Activated T-helper 1 cell treated with Interleukin-2 at 50 U/mL for 16 hours (primary cell): Measurements from ENCODE around the gene CUZD1.

Experiments
- DNase-seq: peaks from one replicate; pipeline ENCODE4 v3.0.0-alpha.2; 2020; ENCODE audit warnings: low read depth

Gene CUZD1

GRCh38 chr10:122854648-122855047 is 9.0 kb upstream of the CUZD1 start:
- no peak for DNase-seq

GRCh38 chr10:122853665-122854313 is 8.1 kb upstream of the CUZD1 start:
- DNase-seq, result no peak

GRCh38 chr10:122852261-122852660 is 6.6 kb upstream of the CUZD1 start:
- no peak for DNase-seq

GRCh38 chr10:122850705-122851640 is 5.3 kb upstream of the CUZD1 start:
- DNase-seq, result no peak

- DNase-seq, result no peak
Observed at GRCh38 chr10:122849900-122850605, 4.4 kb upstream of the CUZD1 start.

GRCh38 chr10:122849090-122849489 is 3.4 kb upstream of the CUZD1 start:
- DNase-seq, result no peak

GRCh38 chr10:122847782-122848604 is 2.3 kb upstream of the CUZD1 start:
- DNase-seq, result no peak

GRCh38 chr10:122844146-122844545 is 1.5 kb downstream of the CUZD1 start:
- DNase-seq, result no peak

- DNase-seq, result no peak
Observed at GRCh38 chr10:122841569-122841968, 4.1 kb downstream of the CUZD1 start.

GRCh38 chr10:122839505-122839904 is 6.2 kb downstream of the CUZD1 start:
- DNase-seq, result no peak

- no peak for DNase-seq
Observed at GRCh38 chr10:122838880-122839279, 6.8 kb downstream of the CUZD1 start.

- DNase-seq, result no peak
Observed at GRCh38 chr10:122835908-122836307, 9.7 kb downstream of the CUZD1 start.

- no peak for DNase-seq
Observed at GRCh38 chr10:122830965-122831353, 14.7 kb downstream of the CUZD1 start.

- no peak for DNase-seq
Observed at GRCh38 chr10:122830273-122830964, 15.2 kb downstream of the CUZD1 start.

GRCh38 chr10:122829454-122829853 is 16.2 kb downstream of the CUZD1 start:
- DNase-seq, result no peak

- no peak for DNase-seq
Observed at GRCh38 chr10:122828716-122829255, 16.9 kb downstream of the CUZD1 start.

GRCh38 chr10:122827302-122827701 is 18.4 kb downstream of the CUZD1 start:
- no peak for DNase-seq

GRCh38 chr10:122822973-122823690 is 22.5 kb downstream of the CUZD1 start:
- no peak for DNase-seq

- no peak for DNase-seq
Observed at GRCh38 chr10:122821808-122822207, 23.8 kb downstream of the CUZD1 start.

GRCh38 chr10:122815458-122815857 is 30.2 kb downstream of the CUZD1 start:
- no peak for DNase-seq
